Hepatocyte (in vitro differentiated cells): ENCODE data around the gene ADGRF1.

Source experiments
- CTCF ChIP-seq: fragments of 200-600 bp; sonication (generic); IDR thresholded peaks from 2 replicates; pipeline ENCODE4 v1.5.1; 2016; ENCODE audit warnings: antibody characterized with exemption, mild to moderate bottlenecking; ENCODE audit not compliant: poor library complexity
- EZH2 ChIP-seq: fragments of 200-600 bp; sonication (generic); IDR thresholded peaks from 2 replicates; pipeline ENCODE4 v1.6.1; 2016; ENCODE audit warnings: antibody characterized with exemption, mild to moderate bottlenecking, borderline replicate concordance

DNA sequence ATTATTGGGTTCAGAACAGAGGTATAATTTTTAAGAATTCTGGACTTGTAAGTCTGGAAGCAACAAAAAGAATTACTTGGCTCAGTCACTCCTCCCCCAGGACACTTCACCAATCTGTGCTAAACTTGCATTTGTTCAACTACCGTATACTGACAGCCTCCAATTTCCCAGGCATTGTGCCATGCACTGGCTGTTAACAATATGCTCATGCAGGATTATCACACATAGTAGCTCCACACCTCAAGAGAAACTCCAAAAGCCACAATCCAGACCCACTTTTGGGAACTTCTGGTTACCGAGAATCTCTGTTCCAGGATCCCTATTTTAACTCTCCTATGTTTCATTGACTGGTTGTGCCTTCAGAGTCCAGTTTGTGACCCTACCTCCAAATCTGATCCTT is 7.7 kb downstream of the ADGRF1 start:
- no peak for TF ChIP-seq CTCF
- TF ChIP-seq EZH2 = no peak
